NCI-H69 (cell line): ENCODE measurements around the gene NFIX.

Experiments
- DNase-seq: peaks from one replicate; lab custom pipeline; 2025; lab: John Stamatoyannopoulos, UW

The NFIX gene

DNA sequence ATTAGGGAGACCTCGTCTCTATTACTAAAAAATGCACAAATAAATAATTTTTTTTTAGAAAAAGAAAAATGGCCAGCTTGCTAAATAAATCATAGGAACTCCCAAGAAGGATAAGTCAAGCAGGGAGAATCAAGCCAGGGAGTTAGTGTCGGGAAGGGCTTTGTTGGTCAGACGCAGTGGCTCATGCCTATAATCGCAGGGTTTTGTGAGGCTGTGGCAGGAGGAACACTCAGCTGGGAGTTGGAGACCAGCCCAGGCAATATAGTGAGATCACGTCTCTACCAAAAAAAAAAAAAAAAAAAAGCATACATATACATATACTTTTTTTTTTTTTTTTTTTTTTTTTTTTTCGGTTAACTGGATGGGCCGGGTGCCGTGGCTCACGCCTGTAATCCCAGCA is 131.8 kb downstream of the NFIX start:
- no peak for DNase-seq

GRCh38 chr19:13127811-13128575 is 132.7 kb downstream of the NFIX start:
- DNase-seq = no peak

DNA sequence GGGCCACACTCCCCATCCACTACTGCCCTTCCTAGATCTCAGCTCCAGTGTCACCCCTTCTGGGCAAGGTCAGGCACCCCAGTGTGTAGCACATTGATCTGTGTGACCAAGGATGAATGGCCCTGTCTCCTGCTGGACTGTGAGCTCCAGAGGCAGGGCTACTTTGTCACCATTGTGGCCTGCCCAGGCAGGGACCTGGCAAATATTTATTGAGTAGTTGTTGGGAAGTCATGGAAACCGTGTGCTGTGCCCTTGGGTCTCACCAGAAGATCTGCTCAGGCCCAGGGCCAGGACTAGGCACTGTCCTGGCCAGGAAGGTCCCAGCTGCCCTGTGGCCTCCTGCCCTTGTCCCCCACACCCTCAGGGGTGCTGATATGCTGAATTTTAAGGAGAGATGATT is 133.3 kb downstream of the NFIX start:
- no peak for DNase-seq

DNA sequence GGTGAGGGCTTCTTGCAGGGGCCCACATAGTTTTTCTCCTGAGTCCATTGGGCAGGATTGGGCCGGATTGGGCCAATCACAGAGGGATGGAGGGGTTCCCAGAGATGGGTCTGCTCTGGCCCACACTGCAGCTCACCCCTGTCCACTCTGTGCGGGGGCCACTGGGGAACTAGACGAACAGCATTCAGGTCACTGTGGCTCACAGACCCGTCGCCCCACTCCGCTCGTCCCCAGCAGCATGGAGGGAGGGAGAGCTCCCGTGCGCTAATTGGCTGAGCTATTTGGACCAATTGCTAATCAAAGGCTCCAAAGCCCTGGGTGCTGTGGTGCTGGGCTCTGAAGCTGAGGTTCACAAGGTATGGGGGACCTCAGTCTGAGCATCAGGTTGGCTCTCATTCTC is 134.1 kb downstream of the NFIX start:
- DNase-seq = no peak

DNA sequence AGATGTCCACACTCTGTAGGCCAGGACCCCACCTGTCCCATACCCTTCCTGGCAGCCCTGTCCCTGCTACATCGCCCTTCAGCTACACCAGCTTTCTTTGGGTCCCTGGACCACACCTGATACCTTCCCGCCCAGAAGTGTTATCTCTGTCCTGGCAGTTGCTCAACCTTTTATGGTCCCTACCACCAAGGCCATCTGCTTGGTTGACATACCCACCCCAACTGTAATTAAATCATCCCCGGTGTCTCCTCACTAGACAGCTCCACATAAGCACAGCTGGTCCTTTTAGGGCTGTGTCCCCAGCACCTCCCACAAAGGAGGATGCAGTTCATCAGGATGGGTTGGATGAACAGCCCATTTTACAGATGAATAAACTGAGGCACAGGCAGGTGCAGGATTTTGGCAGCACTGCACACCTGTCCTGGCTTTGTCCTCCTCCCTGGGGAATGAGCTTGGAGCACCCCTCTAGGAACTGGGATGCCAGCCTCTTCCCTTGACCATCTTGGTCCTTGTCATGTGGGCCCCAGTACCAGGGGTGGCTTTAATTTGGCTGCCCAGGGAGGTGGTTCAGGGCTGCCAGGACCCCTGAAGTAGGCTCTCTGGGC is 135.7 kb downstream of the NFIX start:
- DNase-seq = peak; percentile 26

DNA sequence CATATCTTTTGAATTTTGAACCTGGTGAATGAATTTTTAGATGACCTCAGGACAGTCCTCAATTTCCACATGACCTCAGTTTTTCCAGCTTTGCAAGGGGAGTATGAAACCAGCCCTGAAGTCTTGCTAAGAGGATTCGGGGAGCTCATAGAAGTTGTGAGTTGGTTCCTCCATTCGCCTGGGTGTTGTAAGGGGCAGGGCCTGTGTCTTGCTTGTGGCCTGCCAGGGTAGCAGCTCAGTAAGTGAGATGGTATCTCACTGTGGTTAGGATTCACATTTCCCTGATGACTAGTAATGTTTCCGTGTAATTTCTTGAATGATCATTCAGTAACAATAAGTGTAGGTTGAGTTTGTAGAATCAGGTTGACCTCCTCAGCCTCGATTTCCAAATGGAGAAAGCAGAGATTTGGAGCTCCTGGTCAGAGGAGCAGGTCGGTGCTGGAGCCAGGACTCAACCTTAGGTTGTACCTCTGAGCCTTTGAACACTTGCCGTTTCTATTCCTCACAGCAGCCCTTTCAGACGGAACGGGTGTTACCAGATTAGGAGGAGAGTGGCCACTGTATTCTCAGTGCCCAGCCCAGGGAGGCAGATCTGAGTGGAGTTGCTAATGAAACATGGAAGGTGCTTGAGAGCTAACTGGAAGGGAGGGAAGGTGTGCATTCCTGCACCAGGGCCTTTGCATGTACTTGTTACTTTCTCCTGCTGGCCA is 137.4 kb downstream of the NFIX start:
- no peak for DNase-seq

- DNase-seq = no peak
Observed at GRCh38 chr19:13133241-13133870, 138.1 kb downstream of the NFIX start.

DNA sequence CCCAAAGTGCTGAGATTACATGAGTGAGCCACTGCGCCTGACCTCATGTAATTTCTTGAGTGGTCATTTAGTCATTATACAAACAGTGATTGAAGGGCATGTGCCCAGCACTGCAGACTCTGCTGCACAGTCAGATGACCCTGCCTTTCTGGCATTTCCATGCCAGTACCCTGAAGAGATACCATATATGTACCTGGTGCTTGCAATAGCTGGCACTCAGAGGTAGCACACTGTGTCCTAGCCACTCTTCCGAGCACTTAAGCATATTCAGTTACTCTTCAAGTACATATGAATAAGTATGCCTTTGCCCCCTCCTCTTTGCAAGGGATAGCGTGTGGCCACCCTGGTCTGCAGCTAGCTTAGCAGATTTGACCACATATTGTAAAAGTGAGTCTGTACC is 139.4 kb downstream of the NFIX start:
- no peak for DNase-seq

DNA sequence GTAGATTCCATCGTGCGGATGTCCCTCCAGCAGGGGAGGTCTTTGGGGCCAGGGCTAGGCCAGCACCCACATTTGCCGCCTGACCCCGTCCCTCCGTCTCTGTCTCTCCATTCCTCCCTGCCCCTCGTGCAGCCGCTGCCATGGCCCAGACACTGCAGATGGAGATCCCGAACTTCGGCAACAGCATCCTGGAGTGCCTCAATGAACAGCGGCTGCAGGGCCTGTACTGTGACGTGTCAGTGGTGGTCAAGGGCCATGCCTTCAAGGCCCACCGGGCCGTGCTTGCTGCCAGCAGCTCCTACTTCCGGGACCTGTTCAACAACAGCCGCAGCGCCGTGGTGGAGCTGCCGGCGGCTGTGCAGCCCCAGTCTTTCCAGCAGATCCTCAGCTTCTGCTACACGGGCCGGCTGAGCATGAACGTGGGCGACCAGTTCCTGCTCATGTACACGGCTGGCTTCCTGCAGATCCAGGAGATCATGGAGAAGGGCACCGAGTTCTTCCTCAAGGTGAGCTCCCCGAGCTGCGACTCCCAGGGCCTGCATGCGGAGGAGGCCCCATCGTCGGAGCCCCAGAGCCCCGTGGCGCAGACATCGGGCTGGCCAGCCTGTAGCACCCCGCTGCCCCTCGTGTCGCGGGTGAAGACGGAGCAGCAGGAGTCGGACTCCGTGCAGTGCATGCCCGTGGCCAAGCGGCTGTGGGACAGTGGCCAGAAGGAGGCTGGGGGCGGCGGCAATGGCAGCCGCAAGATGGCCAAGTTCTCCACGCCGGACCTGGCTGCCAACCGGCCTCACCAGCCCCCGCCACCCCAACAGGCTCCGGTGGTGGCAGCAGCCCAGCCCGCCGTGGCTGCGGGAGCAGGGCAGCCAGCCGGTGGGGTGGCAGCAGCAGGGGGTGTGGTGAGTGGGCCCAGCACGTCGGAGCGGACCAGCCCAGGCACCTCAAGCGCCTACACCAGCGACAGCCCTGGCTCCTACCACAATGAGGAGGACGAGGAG is 140.1 kb downstream of the NFIX start:
- no peak for DNase-seq

DNA sequence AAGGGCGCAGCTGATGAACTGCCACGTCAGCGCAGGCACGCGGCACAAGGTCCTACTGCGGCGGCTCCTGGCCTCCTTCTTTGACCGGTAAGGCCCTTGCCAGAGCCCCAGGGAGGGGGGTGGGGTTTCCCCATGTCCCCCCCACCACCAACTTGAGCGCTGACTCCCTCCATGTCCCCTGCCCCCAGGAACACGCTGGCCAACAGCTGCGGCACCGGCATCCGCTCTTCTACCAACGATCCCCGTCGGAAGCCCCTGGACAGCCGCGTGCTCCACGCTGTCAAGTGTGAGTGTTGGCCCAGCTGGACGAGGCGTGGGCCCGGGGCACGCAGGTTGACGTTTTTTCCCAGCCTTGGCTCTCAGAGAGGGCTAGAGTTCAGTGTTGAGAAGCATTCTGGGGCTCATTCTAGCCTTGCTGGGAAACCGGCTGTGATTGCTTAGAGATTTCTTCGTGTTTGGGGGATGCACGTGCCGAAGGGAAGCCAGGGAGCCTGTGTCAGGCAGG is 142.1 kb downstream of the NFIX start:
- DNase-seq = no peak

GRCh38 chr19:13138171-13138915 is 143.1 kb downstream of the NFIX start:
- no peak for DNase-seq

GRCh38 chr19:13138916-13139198 is 143.6 kb downstream of the NFIX start:
- no peak for DNase-seq

DNA sequence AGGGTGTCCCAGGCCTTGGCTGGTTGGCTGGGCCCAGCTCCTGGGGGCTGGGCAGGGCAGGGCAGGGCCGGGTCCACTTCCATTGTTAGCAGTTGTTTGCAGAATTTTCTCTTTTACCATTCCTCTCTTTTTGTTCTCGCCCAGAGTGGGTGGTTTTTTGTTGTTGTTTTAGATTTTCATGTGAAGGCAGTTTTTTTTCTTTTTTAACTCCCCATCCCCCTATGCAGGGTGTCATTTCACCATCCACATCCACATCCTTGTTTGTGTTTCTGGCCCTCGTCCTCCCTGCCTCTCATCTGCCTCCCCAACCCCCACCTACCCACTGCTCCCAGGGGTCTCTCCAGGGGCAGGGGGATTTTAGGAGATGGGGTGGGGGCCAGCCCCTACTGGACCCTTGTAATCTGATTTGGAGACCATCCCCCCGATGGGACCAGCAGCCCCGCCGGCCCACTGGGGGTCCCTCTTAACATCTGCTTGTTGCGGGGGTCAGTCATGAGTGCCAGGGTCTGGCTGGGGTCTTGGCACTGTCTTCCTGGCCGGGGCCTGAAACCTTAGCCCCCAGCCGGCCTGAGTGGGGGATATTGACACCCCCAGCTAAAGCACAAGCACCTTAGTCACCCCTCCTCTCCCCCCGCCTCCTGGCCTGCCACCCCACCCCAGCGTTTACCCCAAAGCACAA is 144.5 kb downstream of the NFIX start:
- no peak for DNase-seq

- peak; percentile 18 for DNase-seq
Observed at GRCh38 chr19:13146763-13147563, 151.7 kb downstream of the NFIX start.
